ENCODE measurements around the gene ZNF585A.
"Not testable (repeated sequence)": the region's sequence is repeated elsewhere in the genome, so short reads cannot be mapped to it uniquely, and the experiment has no call there.

ZNF585A gene

GRCh38 chr19:37148214-37148613 lies 24.3 kb downstream of the ZNF585A start:
- Mint-ChIP-seq H3K4me3 (no peak overlapping the region), H3K27ac (ENCODE audit: low read depth) (no peak overlapping the region), H3K9me3 (peaks cover 31% of the 10 kb centered on the region), H3K36me3 (ENCODE audit: insufficient read depth) (no peaks in the 10 kb centered on the region), H3K27me3 (no peaks in the 10 kb centered on the region), H3K4me1 (no peaks in the 10 kb centered on the region)
- ATAC-seq (replicated peaks; ENCODE audit: extremely low read depth, poor library complexity, severe bottlenecking) (no peak), DNase-seq (ENCODE audit: low spot score in 2 of 2) (no peak)

GRCh38 chr19:37136111-37136510 lies 36.4 kb downstream of the ZNF585A start:
- H3K36me3 Mint-ChIP-seq (ENCODE audit: insufficient read depth): peaks cover 2% of the 10 kb centered on the region
- no peak overlapping the region for H3K4me3 Mint-ChIP-seq
- no peak for DNase-seq (ENCODE audit: low spot score in 2 of 2)
- H3K27me3 Mint-ChIP-seq: no peaks in the 10 kb centered on the region
- no peak for ATAC-seq (replicated peaks; ENCODE audit: extremely low read depth, poor library complexity, severe bottlenecking)
- H3K27ac Mint-ChIP-seq (ENCODE audit: low read depth): no peak overlapping the region
- H3K4me1 Mint-ChIP-seq: no peaks in the 10 kb centered on the region
- H3K9me3 Mint-ChIP-seq: peaks cover 39% of the 10 kb centered on the region

GRCh38 chr19:37128821-37129177 lies 43.7 kb downstream of the ZNF585A start:
- no peaks in the 10 kb centered on the region for H3K27me3 Mint-ChIP-seq
- H3K9me3 Mint-ChIP-seq: peaks cover 46% of the 10 kb centered on the region
- H3K4me3 Mint-ChIP-seq: no peak overlapping the region

GRCh38 chr19:37127999-37128820 lies 44.3 kb downstream of the ZNF585A start:
- ATAC-seq (replicated peaks; ENCODE audit: extremely low read depth, poor library complexity, severe bottlenecking) (no peak), DNase-seq (ENCODE audit: low spot score in 2 of 2) (no peak)
- Mint-ChIP-seq H3K27ac (ENCODE audit: low read depth) (no peak overlapping the region), H3K9me3 (peaks cover 42% of the 10 kb centered on the region), H3K4me3 (no peak overlapping the region), H3K36me3 (ENCODE audit: insufficient read depth) (peaks cover 12% of the 10 kb centered on the region), H3K27me3 (no peaks in the 10 kb centered on the region), H3K4me1 (no peaks in the 10 kb centered on the region)

More at GRCh38 chr19:37128821-37129177, 43.7 kb downstream of the ZNF585A start:
- Mint-ChIP-seq H3K27ac (ENCODE audit: low read depth) (no peak overlapping the region), H3K36me3 (ENCODE audit: insufficient read depth) (peaks cover 12% of the 10 kb centered on the region), H3K4me1 (no peaks in the 10 kb centered on the region)
- DNase-seq (ENCODE audit: low spot score in 2 of 2) (no peak), ATAC-seq (replicated peaks; ENCODE audit: extremely low read depth, poor library complexity, severe bottlenecking) (no peak)

GRCh38 chr19:37122093-37122492 lies 50.4 kb downstream of the ZNF585A start:
- peaks cover 41% of the 10 kb centered on the region for H3K9me3 Mint-ChIP-seq
- not testable (repeated sequence) for ATAC-seq (replicated peaks; ENCODE audit: extremely low read depth, poor library complexity, severe bottlenecking); H3K4me3 Mint-ChIP-seq; H3K27me3 Mint-ChIP-seq; DNase-seq (ENCODE audit: low spot score in 2 of 2); H3K36me3 Mint-ChIP-seq (ENCODE audit: insufficient read depth); H3K4me1 Mint-ChIP-seq; H3K27ac Mint-ChIP-seq (ENCODE audit: low read depth)

GRCh38 chr19:37114001-37114400 lies 58.5 kb downstream of the ZNF585A start:
- Mint-ChIP-seq H3K27me3 (no peaks in the 10 kb centered on the region), H3K9me3 (peaks cover 20% of the 10 kb centered on the region), H3K27ac (ENCODE audit: low read depth) (no peak overlapping the region), H3K4me3 (no peak overlapping the region), H3K36me3 (ENCODE audit: insufficient read depth) (peaks cover 9% of the 10 kb centered on the region), H3K4me1 (no peaks in the 10 kb centered on the region)
- ATAC-seq (replicated peaks; ENCODE audit: extremely low read depth, poor library complexity, severe bottlenecking): no peak
- no peak for DNase-seq (ENCODE audit: low spot score in 2 of 2)

GRCh38 chr19:37111753-37112152 lies 60.7 kb downstream of the ZNF585A start:
- peaks cover 20% of the 10 kb centered on the region for H3K9me3 Mint-ChIP-seq
- ATAC-seq (replicated peaks; ENCODE audit: extremely low read depth, poor library complexity, severe bottlenecking); DNase-seq (ENCODE audit: low spot score in 2 of 2); H3K36me3 Mint-ChIP-seq (ENCODE audit: insufficient read depth); H3K4me1 Mint-ChIP-seq; H3K27me3 Mint-ChIP-seq; H3K4me3 Mint-ChIP-seq; H3K27ac Mint-ChIP-seq (ENCODE audit: low read depth): not testable (repeated sequence)

- not testable (repeated sequence) for H3K4me1 Mint-ChIP-seq; H3K27me3 Mint-ChIP-seq; H3K27ac Mint-ChIP-seq (ENCODE audit: low read depth); DNase-seq (ENCODE audit: low spot score in 2 of 2); H3K4me3 Mint-ChIP-seq; ATAC-seq (replicated peaks; ENCODE audit: extremely low read depth, poor library complexity, severe bottlenecking)
- peaks cover 21% of the 10 kb centered on the region for H3K9me3 Mint-ChIP-seq
- H3K36me3 Mint-ChIP-seq (ENCODE audit: insufficient read depth): peaks cover 24% of the 10 kb centered on the region
Measured at GRCh38 chr19:37104135-37104534, 68.4 kb downstream of the ZNF585A start.

GRCh38 chr19:37098570-37098969 lies 73.9 kb downstream of the ZNF585A start:
- Mint-ChIP-seq H3K9me3 (peaks cover 36% of the 10 kb centered on the region), H3K27ac (ENCODE audit: low read depth) (no peak overlapping the region), H3K36me3 (ENCODE audit: insufficient read depth) (peaks cover 40% of the 10 kb centered on the region), H3K27me3 (no peaks in the 10 kb centered on the region), H3K4me3 (no peak overlapping the region), H3K4me1 (no peaks in the 10 kb centered on the region)
- ATAC-seq (replicated peaks; ENCODE audit: extremely low read depth, poor library complexity, severe bottlenecking) (no peak), DNase-seq (ENCODE audit: low spot score in 2 of 2) (no peak)

GRCh38 chr19:37095859-37096258 lies 76.6 kb downstream of the ZNF585A start:
- Mint-ChIP-seq H3K4me1 (no peaks in the 10 kb centered on the region), H3K4me3 (no peak overlapping the region), H3K27me3 (no peaks in the 10 kb centered on the region), H3K9me3 (peaks cover 28% of the 10 kb centered on the region), H3K27ac (ENCODE audit: low read depth) (no peak overlapping the region), H3K36me3 (ENCODE audit: insufficient read depth) (peaks cover 56% of the 10 kb centered on the region)
- no peak for DNase-seq (ENCODE audit: low spot score in 2 of 2)
- no peak for ATAC-seq (replicated peaks; ENCODE audit: extremely low read depth, poor library complexity, severe bottlenecking)
